ENCODE data around the gene ADAMTSL2. TPM values are rescaled to one million over a fixed set of nuclear protein-coding genes. Genes with fewer than 3 reads are reported as not detected.

ADAMTSL2 gene
- total and polyA plus RNA-seq, 8 donors, result 1.3 to 20.6 (median 2.6) TPM; not detected in 2

GRCh38 chr9:133615606-133616188, 81.2 kb downstream of the ADAMTSL2 start:
- no peak for DNase-seq
- Histone ChIP-seq H3K9me3 (no peaks in the 10 kb centered on the region), H3K27ac (no peak overlapping the region), H3K36me3 (no peaks in the 10 kb centered on the region), H3K4me1 (no peaks in the 10 kb centered on the region), H3K27me3 (peaks cover 0 to 85% (median 16%) of the 10 kb centered on the region in 3 donors), H3K4me3 (no peak overlapping the region)
- TF ChIP-seq POLR2AphosphoS5 (IDR thresholded peaks at IDR 0.05) (no peak), POLR2A (IDR thresholded peaks at IDR 0.05) (no peak), CTCF (IDR thresholded peaks at IDR 0.05) (no peak), EP300 (IDR thresholded peaks at IDR 0.05) (no peak)
- intact Hi-C loops (cut with DNase I; ENCODE audit: low total_unique reads), result no loop called here
- WGBS, 5 donors, result 67 to 82% (median 76%) methylated on average over 10 to 13 of the region's 13 CpGs

- Histone ChIP-seq H3K9me3 (no peaks in the 10 kb centered on the region), H3K27ac (no peak overlapping the region), H3K27me3 (peaks cover 0 to 84% (median 16%) of the 10 kb centered on the region in 3 donors), H3K4me3 (no peak overlapping the region), H3K36me3 (no peaks in the 10 kb centered on the region), H3K4me1 (no peaks in the 10 kb centered on the region)
- 72 to 81% (median 77%) methylated on average over 11 to 13 of the region's 13 CpGs for WGBS, 5 donors
- intact Hi-C loops (cut with DNase I; ENCODE audit: low total_unique reads), result no loop called here
- no peak for TF ChIP-seq CTCF (IDR thresholded peaks at IDR 0.05)
- no peak for TF ChIP-seq POLR2AphosphoS5 (IDR thresholded peaks at IDR 0.05)
- no peak for TF ChIP-seq POLR2A (IDR thresholded peaks at IDR 0.05)
- no peak for TF ChIP-seq EP300 (IDR thresholded peaks at IDR 0.05)
- no peak for DNase-seq
Measured at GRCh38 chr9:133616643-133617405, 82.3 kb downstream of the ADAMTSL2 start.

- Histone ChIP-seq H3K9me3 (no peaks in the 10 kb centered on the region), H3K36me3 (no peaks in the 10 kb centered on the region), H3K4me3 (no peak overlapping the region), H3K27me3 (peaks cover 0 to 84% (median 16%) of the 10 kb centered on the region in 3 donors), H3K4me1 (no peaks in the 10 kb centered on the region), H3K27ac (no peak overlapping the region)
- WGBS, 5 donors, result 77 to 83% (median 81%) methylated on average over 10 of the region's 10 CpGs
- DNase-seq, result no peak
- intact Hi-C loops (cut with DNase I; ENCODE audit: low total_unique reads), result no loop called here
- TF ChIP-seq CTCF (IDR thresholded peaks at IDR 0.05) (no peak), POLR2A (IDR thresholded peaks at IDR 0.05) (no peak), POLR2AphosphoS5 (IDR thresholded peaks at IDR 0.05) (no peak), EP300 (IDR thresholded peaks at IDR 0.05) (no peak)
Measured at GRCh38 chr9:133618726-133619125, 84.2 kb downstream of the ADAMTSL2 start.

DNA sequence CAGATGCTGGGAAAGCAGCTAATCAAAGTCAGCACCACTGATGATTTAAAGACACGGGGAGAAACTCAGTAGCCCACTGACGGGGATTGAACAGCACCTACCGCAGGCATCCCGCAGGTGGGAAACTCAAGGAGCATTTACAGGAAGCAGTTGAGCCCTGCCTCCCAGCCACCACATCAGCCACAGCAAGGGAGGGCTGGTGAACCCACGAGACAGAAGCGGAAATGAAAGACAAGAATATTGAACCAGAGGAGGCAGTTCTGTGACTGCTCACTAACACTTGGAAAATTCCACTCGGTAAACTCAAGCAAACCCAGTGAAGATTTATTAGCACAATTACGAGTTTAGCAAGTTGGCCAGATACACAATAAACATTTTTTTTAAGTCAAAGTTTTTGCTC, 85.3 kb downstream of the ADAMTSL2 start:
- H3K4me3 ChIP-seq, result no peak overlapping the region
- H3K27ac ChIP-seq, result no peak overlapping the region
- peak in 1 of 2 donors; percentile 47 for DNase-seq
- H3K27me3 ChIP-seq, result peaks cover 0 to 77% (median 10%) of the 10 kb centered on the region in 3 donors
- 18 to 22% (median 22%) methylated on average over 8 of the region's 8 CpGs for WGBS, 5 donors
- peaks cover 0 to under 1% (median 0%) of the 10 kb centered on the region in 4 donors for H3K9me3 ChIP-seq
- intact Hi-C loops (cut with DNase I; ENCODE audit: low total_unique reads), result no loop called here
- TF ChIP-seq POLR2AphosphoS5 (IDR thresholded peaks at IDR 0.05), result no peak
- H3K36me3 ChIP-seq, result no peaks in the 10 kb centered on the region
- H3K4me1 ChIP-seq, result no peaks in the 10 kb centered on the region
